Body of pancreas (tissue), 4 donors: Measurements from ENCODE around the gene AGMO.

ENCODE experiments used
- CTCF ChIP-seq, 7 experiments: fragments of 450-650 bp in 4 of 7; fragments of 200-600 bp in 3 of 7; sonication (generic) in 3 of 7; IDR thresholded peaks; one replicate each; pipeline ENCODE4 v1.5.1; 2016 to 2019; ENCODE audit warnings: antibody characterized with exemption in 7 of 7
- POLR2A ChIP-seq, 3 donors: fragments of 450-650 bp; IDR thresholded peaks; one replicate each; pipeline ENCODE4 v1.6.1; 2016; ENCODE audit warnings: antibody characterized with exemption in 3 of 3, mild to moderate bottlenecking in 2 of 3

- TF ChIP-seq CTCF (IDR thresholded peaks at IDR 0.05), result no peak
- no peak for TF ChIP-seq POLR2A (IDR thresholded peaks at IDR 0.05)
These were observed 4.1 kb downstream of the AGMO start for GRCh38 chr7:15557686-15558085.
